Nephron (organoid): ENCODE data around the gene ATP7B.
"Not testable (repeated sequence)": the region's sequence is repeated elsewhere in the genome, so short reads cannot be mapped to it uniquely, and the experiment has no call there.

Source experiments
- H3K27ac Mint-ChIP-seq, 3 experiments: 2 replicates each; pipeline ENCODE4 v1.8.0; 2020; ENCODE audit warnings: mixed read lengths in 3 of 3, mild to moderate bottlenecking in 2 of 3, moderate library complexity in 1 of 3
- H3K27me3 Mint-ChIP-seq: 2 replicates; pipeline ENCODE4 v1.8.0; 2021; ENCODE audit warnings: low read depth, mild to moderate bottlenecking, moderate library complexity, mixed read lengths
- H3K36me3 Mint-ChIP-seq: 2 replicates; pipeline ENCODE4 v1.8.0; 2020; ENCODE audit warnings: low read depth, mixed read lengths
- H3K4me1 Mint-ChIP-seq: 2 replicates; pipeline ENCODE4 v1.8.0; 2020; ENCODE audit warnings: mixed read lengths
- H3K4me3 Mint-ChIP-seq, 3 experiments: 2 replicates each; pipeline ENCODE4 v1.8.0; 2020; ENCODE audit warnings: mild to moderate bottlenecking in 3 of 3, mixed read lengths in 3 of 3, moderate library complexity in 2 of 3
- H3K9me3 Mint-ChIP-seq: 2 replicates; pipeline ENCODE4 v1.8.0; 2020; ENCODE audit warnings: mixed read lengths
- CTCF ChIP-seq, 3 experiments: fragments of 200-600 bp; sonication (generic); IDR thresholded peaks; one replicate each; pipeline ENCODE4 v1.5.0; 2021; ENCODE audit warnings: antibody characterized with exemption in 3 of 3; ENCODE audit not compliant: unreplicated experiment in 3 of 3

ATP7B gene

GRCh38 chr13:52036037-52036436 lies 24.8 kb upstream of the ATP7B start:
- no peak overlapping the region for H3K4me3 Mint-ChIP-seq
- H3K9me3 Mint-ChIP-seq, result peaks cover 4% of the 10 kb centered on the region
- peaks cover 15% of the 10 kb centered on the region for H3K36me3 Mint-ChIP-seq
- no peaks in the 10 kb centered on the region for H3K4me1 Mint-ChIP-seq
- no peak for TF ChIP-seq CTCF (IDR thresholded peaks at IDR 0.05; ENCODE audit: unreplicated experiment in 3 of 3)
- no peak overlapping the region for H3K27ac Mint-ChIP-seq
- no peaks in the 10 kb centered on the region for H3K27me3 Mint-ChIP-seq

- Mint-ChIP-seq H3K4me1 (no peaks in the 10 kb centered on the region), H3K36me3 (peaks cover 23% of the 10 kb centered on the region), H3K4me3 (no peak overlapping the region), H3K27me3 (no peaks in the 10 kb centered on the region), H3K27ac (no peak overlapping the region), H3K9me3 (peaks cover 4% of the 10 kb centered on the region)
- TF ChIP-seq CTCF (IDR thresholded peaks at IDR 0.05; ENCODE audit: unreplicated experiment in 3 of 3), result no peak
Measured at GRCh38 chr13:52034616-52035226, 23.5 kb upstream of the ATP7B start.

GRCh38 chr13:52033039-52033438 lies 21.8 kb upstream of the ATP7B start:
- Mint-ChIP-seq H3K27ac (no peak overlapping the region), H3K4me3 (no peak overlapping the region), H3K36me3 (peaks cover 36% of the 10 kb centered on the region), H3K27me3 (no peaks in the 10 kb centered on the region), H3K9me3 (peaks cover 15% of the 10 kb centered on the region), H3K4me1 (no peaks in the 10 kb centered on the region)
- no peak for TF ChIP-seq CTCF (IDR thresholded peaks at IDR 0.05; ENCODE audit: unreplicated experiment in 3 of 3)

- not testable (repeated sequence) for H3K27ac Mint-ChIP-seq, H3K4me3 Mint-ChIP-seq, H3K27me3 Mint-ChIP-seq, H3K4me1 Mint-ChIP-seq
- H3K9me3 Mint-ChIP-seq, result peaks cover 32% of the 10 kb centered on the region
- peaks cover 60% of the 10 kb centered on the region for H3K36me3 Mint-ChIP-seq
Measured at GRCh38 chr13:52030401-52030800, 19.2 kb upstream of the ATP7B start.

GRCh38 chr13:52029569-52029968 lies 18.3 kb upstream of the ATP7B start:
- H3K36me3 Mint-ChIP-seq, result peaks cover 68% of the 10 kb centered on the region
- H3K4me1 Mint-ChIP-seq, result no peaks in the 10 kb centered on the region
- TF ChIP-seq CTCF (IDR thresholded peaks at IDR 0.05; ENCODE audit: unreplicated experiment in 3 of 3), result no peak
- H3K4me3 Mint-ChIP-seq, result no peak overlapping the region
- H3K27me3 Mint-ChIP-seq, result no peaks in the 10 kb centered on the region
- H3K9me3 Mint-ChIP-seq, result peaks cover 32% of the 10 kb centered on the region
- no peak overlapping the region for H3K27ac Mint-ChIP-seq

- Mint-ChIP-seq H3K36me3 (peaks cover 83% of the 10 kb centered on the region), H3K27ac (no peak overlapping the region), H3K9me3 (peaks cover 32% of the 10 kb centered on the region), H3K4me3 (no peak overlapping the region), H3K4me1 (no peaks in the 10 kb centered on the region), H3K27me3 (no peaks in the 10 kb centered on the region)
- TF ChIP-seq CTCF (IDR thresholded peaks at IDR 0.05; ENCODE audit: unreplicated experiment in 3 of 3), result no peak
Measured at GRCh38 chr13:52027832-52028231, 16.6 kb upstream of the ATP7B start.
